A549 treated with AZD2906 at 1 μM for 4 hours (cell line): ENCODE data around the gene ATMIN. TPM values are rescaled to one million over a fixed set of nuclear protein-coding genes. Genes with fewer than 3 reads are reported as not detected.

ENCODE experiments used
- total RNA-seq: library from RNA; stranded (reverse); fragments of 200-300 nt; extraction: Qiagen RNA extraction; gene quantifications from 5 replicates; pipeline ENCODE4 v1.2.3, GENCODE V29; 2022

The ATMIN gene
- 28.2 to 31.8 TPM (median 30.5 TPM) in 5 replicates for total RNA-seq

GRCh38 chr16:81035398-81035974, at the start of gene ATMIN:
Gene ATMIN (plus strand): TSS chr16:81035842. CDS start chr16:81035871, 29 bp downstream.

GRCh38 chr16:81006813-81007695, 28.6 kb upstream of the ATMIN start, which contains the start of the genes CENPN and CMC2:
Gene CENPN (plus strand): TSS chr16:81007214. CDS start chr16:81011940, 4,726 bp downstream.
Gene CMC2 (minus strand): TSS chr16:81006885. CDS start chr16:80997394, 9,491 bp downstream.

GRCh38 chr16:81077076-81077940, 41.7 kb downstream of the ATMIN start, which contains the start of gene C16orf46:
Gene C16orf46 (minus strand): TSS chr16:81077238. CDS start chr16:81063955, 13,283 bp downstream.

GRCh38 chr16:81095953-81096714, 60.5 kb downstream of the ATMIN start, which contains the start of gene GCSH:
Gene GCSH (minus strand): TSS chr16:81096395. CDS start chr16:81096278, 117 bp downstream.

Other genes starting within 250 kb of the ATMIN start
- 0.34 to 0.61 TPM (median 0.41 TPM) in 5 replicates for gene CDYL2, start 231.2 kb upstream of the ATMIN start, total RNA-seq
- gene CMC2, start 29.0 kb upstream of the ATMIN start, total RNA-seq = 111 to 131 TPM (median 114 TPM) in 5 replicates
- gene CENPN, start 28.6 kb upstream of the ATMIN start, total RNA-seq = 62.7 to 117 TPM (median 67.6 TPM) in 5 replicates
- 0.37 to 1.2 TPM (median 0.80 TPM) in 5 replicates for gene C16orf46, start 41.4 kb downstream of the ATMIN start, total RNA-seq
- 45.3 to 64.1 TPM (median 57.4 TPM) in 5 replicates for gene GCSH, start 60.6 kb downstream of the ATMIN start, total RNA-seq
- gene BCO1, start 202.8 kb downstream of the ATMIN start, total RNA-seq = 0.66 to 1.4 TPM (median 0.82 TPM) in 5 replicates